SKM-1 (cell line): ENCODE data around the gene FMN1.

Experiments used
- DNase-seq: peaks from one replicate; lab custom pipeline; 2025; ENCODE audit not compliant: unreplicated experiment; lab: John Stamatoyannopoulos, UW

FMN1 gene, protein sequence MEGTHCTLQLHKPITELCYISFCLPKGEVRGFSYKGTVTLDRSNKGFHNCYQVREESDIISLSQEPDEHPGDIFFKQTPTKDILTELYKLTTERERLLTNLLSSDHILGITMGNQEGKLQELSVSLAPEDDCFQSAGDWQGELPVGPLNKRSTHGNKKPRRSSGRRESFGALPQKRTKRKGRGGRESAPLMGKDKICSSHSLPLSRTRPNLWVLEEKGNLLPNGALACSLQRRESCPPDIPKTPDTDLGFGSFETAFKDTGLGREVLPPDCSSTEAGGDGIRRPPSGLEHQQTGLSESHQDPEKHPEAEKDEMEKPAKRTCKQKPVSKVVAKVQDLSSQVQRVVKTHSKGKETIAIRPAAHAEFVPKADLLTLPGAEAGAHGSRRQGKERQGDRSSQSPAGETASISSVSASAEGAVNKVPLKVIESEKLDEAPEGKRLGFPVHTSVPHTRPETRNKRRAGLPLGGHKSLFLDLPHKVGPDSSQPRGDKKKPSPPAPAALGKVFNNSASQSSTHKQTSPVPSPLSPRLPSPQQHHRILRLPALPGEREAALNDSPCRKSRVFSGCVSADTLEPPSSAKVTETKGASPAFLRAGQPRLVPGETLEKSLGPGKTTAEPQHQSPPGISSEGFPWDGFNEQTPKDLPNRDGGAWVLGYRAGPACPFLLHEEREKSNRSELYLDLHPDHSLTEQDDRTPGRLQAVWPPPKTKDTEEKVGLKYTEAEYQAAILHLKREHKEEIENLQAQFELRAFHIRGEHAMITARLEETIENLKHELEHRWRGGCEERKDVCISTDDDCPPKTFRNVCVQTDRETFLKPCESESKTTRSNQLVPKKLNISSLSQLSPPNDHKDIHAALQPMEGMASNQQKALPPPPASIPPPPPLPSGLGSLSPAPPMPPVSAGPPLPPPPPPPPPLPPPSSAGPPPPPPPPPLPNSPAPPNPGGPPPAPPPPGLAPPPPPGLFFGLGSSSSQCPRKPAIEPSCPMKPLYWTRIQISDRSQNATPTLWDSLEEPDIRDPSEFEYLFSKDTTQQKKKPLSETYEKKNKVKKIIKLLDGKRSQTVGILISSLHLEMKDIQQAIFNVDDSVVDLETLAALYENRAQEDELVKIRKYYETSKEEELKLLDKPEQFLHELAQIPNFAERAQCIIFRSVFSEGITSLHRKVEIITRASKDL (N-terminal part only)

DNA sequence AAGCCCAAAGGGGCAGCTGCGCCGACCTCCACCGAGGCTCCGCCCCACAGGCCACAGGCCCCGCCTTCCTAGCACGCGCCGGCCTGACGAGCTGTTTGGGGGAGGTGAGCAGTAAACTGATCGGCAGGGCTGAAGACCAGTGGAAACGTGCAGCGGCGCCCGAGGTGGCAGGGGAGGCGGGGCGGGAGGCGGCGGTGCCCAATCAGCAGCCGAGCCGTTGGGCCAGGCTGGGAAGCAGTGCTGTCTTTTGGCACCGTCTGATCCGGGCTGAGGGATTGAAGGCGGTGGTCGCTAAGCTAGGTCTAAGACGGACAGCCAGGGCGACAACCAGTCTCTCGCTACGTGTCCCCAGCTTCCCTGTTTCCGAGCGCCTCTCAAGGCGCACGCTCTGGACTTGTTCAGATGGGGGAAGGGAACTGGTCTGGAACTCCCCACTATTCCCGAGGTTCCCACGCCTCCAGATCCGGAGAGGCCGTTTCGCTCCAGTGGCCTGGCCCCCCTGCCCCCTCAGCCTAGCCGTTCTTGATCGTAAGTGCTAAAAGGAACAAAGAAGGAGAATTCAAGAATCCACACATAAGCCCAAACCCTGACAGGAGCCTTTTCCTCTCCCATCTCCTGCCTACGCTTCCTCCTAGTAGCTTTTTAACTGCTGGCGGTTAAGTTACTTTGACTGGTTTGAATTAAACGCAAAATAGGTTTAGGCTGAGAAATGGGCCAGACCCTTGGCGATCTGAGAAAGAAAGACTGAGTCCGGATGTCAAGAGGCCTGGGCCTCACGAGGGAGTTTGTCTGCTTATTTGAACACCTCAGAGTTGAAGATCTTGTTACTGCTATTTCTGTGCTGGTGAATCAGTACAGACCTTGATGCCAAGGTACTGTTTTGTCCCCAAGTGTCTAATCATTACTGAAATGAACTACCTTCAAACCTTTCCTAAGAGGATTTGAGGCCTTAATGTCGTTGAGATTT lies at the start of gene FMN1:
TSS of gene FMN1 (minus strand) at position 11 of the 967 bp plus-strand sequence. CDS start 39,800 bp downstream, outside the sequence.
- peak; percentile 47 for DNase-seq

- no peak for DNase-seq
Measured at GRCh38 chr15:33243869-33244268, 49.4 kb upstream of the FMN1 start.

- DNase-seq: no peak
Measured at GRCh38 chr15:33243393-33243792, 48.9 kb upstream of the FMN1 start.

- DNase-seq: peak; percentile 5
Measured at GRCh38 chr15:33242669-33243191, 48.2 kb upstream of the FMN1 start.

- DNase-seq: no peak
Measured at GRCh38 chr15:33242165-33242564, 47.7 kb upstream of the FMN1 start.

DNA sequence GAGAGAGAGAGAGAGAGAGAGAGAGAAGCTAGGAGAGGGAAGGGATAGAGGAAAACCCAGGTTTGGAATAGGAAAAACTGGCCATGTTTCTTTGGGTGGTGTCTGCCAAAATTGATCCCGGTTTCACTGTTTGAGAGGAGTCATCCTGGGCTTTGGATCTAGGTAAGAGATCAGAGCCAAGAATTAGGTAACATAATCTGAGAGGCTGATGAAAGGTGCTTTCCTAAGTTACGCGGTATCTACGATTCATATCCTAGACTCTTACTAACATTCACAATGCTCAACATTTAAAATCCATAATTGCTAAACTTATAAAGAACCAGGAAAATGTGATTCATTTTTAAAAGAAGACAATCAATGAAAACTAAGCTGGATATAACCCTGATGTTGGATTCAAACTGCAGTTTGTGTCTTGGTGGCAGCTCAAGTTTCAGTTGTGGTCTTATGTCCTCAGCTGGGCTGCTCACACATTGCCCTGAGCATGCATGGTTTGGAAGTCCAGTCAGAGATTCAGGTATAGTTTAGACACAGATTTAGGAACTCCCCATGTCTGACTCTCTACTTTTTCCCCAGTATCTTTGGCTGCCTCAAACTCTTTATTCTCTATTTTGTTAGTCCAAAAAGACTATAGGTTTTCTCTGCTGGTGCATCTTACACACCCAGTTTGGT lies 42.5 kb upstream of the FMN1 start:
- no peak for DNase-seq

- no peak for DNase-seq
Measured at GRCh38 chr15:33234020-33234461, 39.5 kb upstream of the FMN1 start.

DNA sequence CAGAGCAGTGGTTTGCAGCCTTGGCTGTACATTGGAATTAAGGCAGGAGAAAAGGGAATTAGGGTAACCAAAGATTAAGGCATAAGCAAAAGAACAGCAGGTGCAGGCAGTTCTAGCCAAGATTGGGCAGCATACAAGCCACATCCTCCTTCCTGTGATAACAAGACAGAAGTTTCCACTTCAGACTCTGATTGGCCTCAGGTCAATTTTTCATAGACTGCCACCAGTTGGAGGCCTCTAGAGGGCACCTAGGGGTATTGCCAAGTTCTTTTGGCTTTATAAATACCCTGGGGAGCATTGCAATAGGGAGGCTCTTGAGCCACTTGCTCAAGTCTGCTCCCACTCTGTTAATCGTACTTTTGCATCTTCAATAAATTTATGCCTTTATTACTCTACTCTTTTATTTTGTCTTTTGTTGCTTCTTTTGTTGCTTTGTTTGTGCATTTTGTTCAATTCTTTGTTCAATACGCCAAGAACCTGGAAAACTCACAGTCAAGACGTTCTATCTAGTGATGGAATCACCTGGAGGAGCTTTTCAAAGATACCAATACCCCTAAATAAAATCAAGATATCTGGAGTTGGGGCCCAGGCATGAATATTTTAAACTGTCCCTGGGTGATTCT lies 32.2 kb upstream of the FMN1 start:
- peak; percentile 89 for DNase-seq

DNA sequence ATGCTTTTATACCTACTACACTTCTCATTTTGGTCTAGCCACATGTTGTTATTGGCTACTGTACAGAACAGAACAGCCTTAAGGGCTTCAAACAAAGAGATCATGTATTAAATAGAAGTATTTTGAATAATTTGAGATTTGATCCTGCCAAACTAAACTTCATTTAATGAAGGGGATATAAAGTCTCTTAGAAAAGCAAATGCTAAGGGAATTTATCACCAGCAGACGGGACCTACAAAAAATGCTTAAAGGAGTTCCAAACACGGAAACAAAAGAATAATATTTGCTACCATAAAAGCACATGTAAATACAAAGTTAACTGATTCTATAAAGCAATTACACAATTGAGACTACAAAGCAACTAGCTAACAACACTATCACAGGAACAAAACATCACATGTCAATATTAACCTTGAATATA lies 23.6 kb upstream of the FMN1 start:
- no peak for DNase-seq

GRCh38 chr15:33215941-33216872 lies 21.7 kb upstream of the FMN1 start:
- DNase-seq: peak; percentile 20

- no peak for DNase-seq
Measured at GRCh38 chr15:33211176-33211808, 16.8 kb upstream of the FMN1 start.

DNA sequence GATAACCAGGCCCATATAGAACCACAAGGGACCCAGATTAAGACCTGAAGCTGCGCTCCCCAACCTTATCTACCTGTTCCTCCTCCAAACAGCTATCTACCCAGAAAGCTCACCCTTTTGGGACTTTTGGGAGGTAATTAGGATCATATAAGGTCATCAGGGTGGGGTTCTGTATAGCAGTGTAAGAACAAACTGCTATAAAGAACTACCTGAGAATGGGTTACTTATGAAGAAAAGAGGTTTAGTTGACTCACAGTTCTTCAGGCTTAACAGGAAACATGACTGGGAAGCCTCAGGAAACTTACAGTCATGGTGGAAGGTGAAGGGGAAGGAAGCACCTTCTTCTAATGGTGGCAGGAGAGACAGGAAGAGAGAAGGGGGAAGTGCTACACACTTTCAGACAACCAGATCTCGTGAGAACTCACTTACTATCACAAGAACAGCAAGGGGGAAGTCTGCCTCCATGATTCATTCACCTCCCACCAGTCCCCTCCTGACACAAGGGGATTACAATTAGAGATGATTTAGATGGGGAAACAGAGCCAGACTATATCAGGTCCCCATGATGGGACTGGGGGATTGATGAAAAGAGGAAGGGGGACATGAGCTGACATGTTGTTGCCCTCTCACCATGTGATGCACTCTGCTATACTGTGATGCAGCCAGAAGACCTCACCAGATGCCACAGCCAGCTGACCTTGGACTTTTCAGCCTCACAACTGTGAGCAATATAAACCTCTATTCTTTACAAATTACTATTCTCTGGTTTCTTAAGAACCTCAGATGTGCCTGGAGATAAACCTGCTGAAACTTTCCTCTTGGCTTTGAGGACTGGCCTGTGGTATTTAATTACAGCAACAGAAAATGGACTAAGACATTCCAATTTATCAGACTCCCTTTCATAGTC lies 15.3 kb upstream of the FMN1 start:
- no peak for DNase-seq

GRCh38 chr15:33207646-33208045 lies 13.1 kb upstream of the FMN1 start:
- no peak for DNase-seq

DNA sequence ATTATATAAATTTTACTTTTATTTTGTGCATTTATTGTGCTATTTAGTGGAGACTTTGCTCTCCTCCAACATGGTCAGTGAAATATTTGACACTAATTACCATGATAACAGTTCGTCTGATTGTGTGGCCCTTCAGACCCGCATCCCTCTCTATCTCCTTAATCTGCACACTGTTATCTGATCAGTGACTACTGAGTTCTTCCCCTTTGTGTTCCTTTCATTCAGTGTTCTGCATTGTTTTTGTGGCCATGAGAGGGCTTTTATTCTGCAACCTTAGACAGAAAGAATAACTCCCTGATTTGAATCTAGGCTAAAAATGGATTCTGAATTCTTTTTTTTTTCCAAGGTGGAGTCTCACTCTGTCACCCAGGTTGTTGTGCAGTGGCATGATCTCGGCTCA lies 11.9 kb upstream of the FMN1 start:
- no peak for DNase-seq

DNA sequence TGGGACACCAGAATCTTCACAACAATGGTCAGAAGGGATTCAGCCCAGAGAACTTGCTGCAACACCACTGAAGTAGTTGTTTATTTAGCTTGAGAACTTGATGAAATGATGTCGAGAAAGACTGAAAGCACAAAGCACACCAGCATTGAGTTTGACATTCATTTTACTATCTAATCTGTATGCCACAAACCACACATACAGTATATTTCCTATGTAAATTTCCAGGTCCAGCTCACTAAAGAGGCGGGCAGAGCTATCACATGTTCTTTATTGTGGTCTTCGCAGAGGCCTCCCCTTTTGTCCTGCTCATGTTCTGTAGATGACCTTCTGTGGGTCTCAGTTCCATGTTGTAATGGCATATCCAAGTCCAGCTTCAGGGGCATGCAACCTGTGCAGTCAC lies 10.4 kb upstream of the FMN1 start:
- no peak for DNase-seq

DNA sequence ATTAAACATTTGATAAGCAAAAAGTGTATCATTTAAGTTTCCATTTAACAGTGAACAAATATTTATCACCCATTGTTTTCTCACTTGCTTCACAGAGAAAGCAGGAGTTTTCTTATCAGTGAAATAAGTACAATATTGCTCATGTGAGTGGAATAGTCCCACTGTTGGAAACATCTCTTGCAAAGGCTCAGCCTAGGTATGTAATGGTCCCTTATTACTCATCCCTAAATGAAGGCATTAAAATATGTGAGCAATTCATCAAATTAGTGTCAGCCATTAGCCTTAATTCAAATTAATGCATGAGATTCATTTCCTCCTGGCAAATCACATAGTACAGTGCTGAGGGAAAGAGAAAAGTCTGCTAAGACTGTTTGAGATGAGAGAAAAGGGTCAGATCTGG lies 9.6 kb upstream of the FMN1 start:
- DNase-seq: no peak
